Measurements from ENCODE around the gene EDARADD. TPM values are rescaled to one million over a fixed set of nuclear protein-coding genes. Genes with fewer than 3 reads are reported as not detected.

EDARADD gene
- total and polyA plus RNA-seq, 7 experiments from 2014 or later: 0.38 to 6.6 (median 0.73) TPM; not detected in 2

DNA sequence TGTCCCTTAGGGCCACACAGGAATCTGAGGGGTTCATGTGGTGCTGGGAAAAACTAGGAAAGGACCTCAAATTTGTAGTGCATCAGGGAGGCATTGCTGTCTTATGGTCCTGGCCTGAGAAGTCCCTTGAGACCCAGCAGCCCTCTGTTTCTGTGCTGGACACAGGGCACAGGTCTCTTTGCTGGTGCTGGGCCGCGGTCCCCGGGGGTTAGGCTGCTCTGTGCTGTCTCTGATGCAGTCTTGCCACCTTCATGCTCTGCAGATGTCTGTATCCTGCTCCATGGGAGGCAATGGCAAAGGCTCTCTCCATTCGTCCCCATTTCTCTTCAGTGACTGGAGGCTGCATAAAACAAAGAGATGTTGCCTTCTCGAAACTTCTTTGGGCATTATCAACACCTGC, 13.0 kb downstream of the EDARADD start:
- H3K9me3 ChIP-seq (ENCODE audit: control insufficient read depth in 2 of 3, low read length in 3 of 3): no peaks in the 10 kb centered on the region
- Mint-ChIP-seq H3K9me3 (no peaks in the 10 kb centered on the region), H3K4me1 (peaks cover 0 to 2% (median 0%) of the 10 kb centered on the region in 7 donors), H3K4me3 (no peak overlapping the region), H3K36me3 (no peaks in the 10 kb centered on the region), H3K27me3 (no peaks in the 10 kb centered on the region), H3K27ac (no peak overlapping the region)
- ChIA-PET POLR2A (no interaction called here), CTCF (no interaction called here)
- no peak for ATAC-seq
- no peaks in the 10 kb centered on the region for H3K27me3 ChIP-seq (ENCODE audit: control insufficient read depth in 2 of 2, insufficient read depth in 2 of 2, low read length in 2 of 2)
- no peaks in the 10 kb centered on the region for H3K36me3 ChIP-seq (ENCODE audit: control insufficient read depth in 2 of 3, insufficient read depth in 3 of 3, low read length in 3 of 3)
- intact Hi-C loops (cut with micrococcal nuclease): no loop called here
- H3K27ac ChIP-seq (ENCODE audit: low read depth, low read length): no peak overlapping the region
- no peak overlapping the region for H3K4me3 ChIP-seq (ENCODE audit: low read length)
- no peak for DNase-seq
- no peaks in the 10 kb centered on the region for H3K4me1 ChIP-seq (ENCODE audit: control insufficient read depth in 2 of 2, insufficient read depth in 2 of 2, low read length in 2 of 2)

- H3K27me3 ChIP-seq (ENCODE audit: control insufficient read depth in 2 of 2, insufficient read depth in 2 of 2, low read length in 2 of 2): no peaks in the 10 kb centered on the region
- ATAC-seq: no peak
- Mint-ChIP-seq H3K4me1 (peaks cover 8 to 17% (median 10%) of the 10 kb centered on the region in 7 donors), H3K9me3 (peaks cover 0 to 3% (median 0%) of the 10 kb centered on the region in 11 donors), H3K4me3 (no peak overlapping the region), H3K27me3 (no peaks in the 10 kb centered on the region), H3K36me3 (peaks cover 0 to 2% (median 0%) of the 10 kb centered on the region in 5 donors), H3K27ac (peak overlapping the region in 3 of 9 donors; percentile 19 to 68 (median 23))
- no peak for DNase-seq
- no peak overlapping the region for H3K4me3 ChIP-seq (ENCODE audit: low read length)
- H3K4me1 ChIP-seq (ENCODE audit: control insufficient read depth in 2 of 2, insufficient read depth in 2 of 2, low read length in 2 of 2): peaks cover 11 to 26% of the 10 kb centered on the region in 2 donors
- no peak overlapping the region for H3K27ac ChIP-seq (ENCODE audit: low read depth, low read length)
- CTCF ChIA-PET: no interaction called here
- H3K9me3 ChIP-seq (ENCODE audit: control insufficient read depth in 2 of 3, low read length in 3 of 3): no peaks in the 10 kb centered on the region
- POLR2A ChIA-PET: no interaction called here
- intact Hi-C loops (cut with micrococcal nuclease): no loop called here
- no peaks in the 10 kb centered on the region for H3K36me3 ChIP-seq (ENCODE audit: control insufficient read depth in 2 of 3, insufficient read depth in 3 of 3, low read length in 3 of 3)
Measured at GRCh38 chr1:236413688-236414087, 19.6 kb downstream of the EDARADD start.

DNA sequence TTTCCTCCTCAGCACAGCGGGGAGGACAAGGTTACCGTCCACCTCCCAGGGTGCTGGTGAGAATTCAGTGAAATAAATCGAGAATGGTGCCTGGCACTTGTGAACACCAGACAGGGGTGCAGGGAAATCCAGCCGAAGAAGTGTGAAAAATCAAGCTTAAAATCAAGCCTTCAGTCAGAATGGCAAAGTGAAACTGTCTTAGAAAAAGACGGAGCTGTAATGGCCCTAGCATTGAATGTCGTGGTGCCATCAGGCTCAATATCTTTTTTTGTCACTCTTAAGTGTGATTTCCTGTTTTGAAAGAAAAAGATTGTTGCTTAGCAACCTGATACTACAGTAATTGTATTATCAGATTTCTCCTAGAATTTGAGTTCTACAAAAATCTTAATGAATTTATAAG, 22.1 kb downstream of the EDARADD start:
- Histone ChIP-seq H3K4me1 (ENCODE audit: control insufficient read depth in 2 of 2, insufficient read depth in 2 of 2, low read length in 2 of 2) (peaks cover 11 to 26% of the 10 kb centered on the region in 2 donors), H3K27ac (ENCODE audit: low read depth, low read length) (peak overlapping the region; percentile 52), H3K4me3 (ENCODE audit: low read length) (peak overlapping the region; percentile 41), H3K36me3 (ENCODE audit: control insufficient read depth in 2 of 3, insufficient read depth in 3 of 3, low read length in 3 of 3) (no peaks in the 10 kb centered on the region), H3K9me3 (ENCODE audit: control insufficient read depth in 2 of 3, low read length in 3 of 3) (no peaks in the 10 kb centered on the region), H3K27me3 (ENCODE audit: control insufficient read depth in 2 of 2, insufficient read depth in 2 of 2, low read length in 2 of 2) (no peaks in the 10 kb centered on the region)
- H3K9me3 Mint-ChIP-seq: peaks cover 0 to 3% (median 0%) of the 10 kb centered on the region in 11 donors
- DNase-seq (peak in 8 of 9 donors; percentile 13 to 75 (median 55)), ATAC-seq (peak; percentile 94)
- H3K4me3 Mint-ChIP-seq: peak overlapping the region; percentile 13 to 77 (median 62)
- H3K36me3 Mint-ChIP-seq: peaks cover 0 to 4% (median 0%) of the 10 kb centered on the region in 5 donors
- ChIA-PET CTCF (no interaction called here), POLR2A (no interaction called here)
- peaks cover 8 to 17% (median 10%) of the 10 kb centered on the region in 7 donors for H3K4me1 Mint-ChIP-seq
- intact Hi-C loops (cut with micrococcal nuclease): loop anchor here (1.0 to 5.0 kb wide), 5 partner anchors 9 to 381 kb away; partner anchors contain the start of genes EDARADD (in 1 of the 2), LGALS8 (in 1 of the 2) and MTR (in 1 of the 2)
- H3K27me3 Mint-ChIP-seq: no peaks in the 10 kb centered on the region
- H3K27ac Mint-ChIP-seq: peak overlapping the region; percentile 73 to 95 (median 81)

GRCh38 chr1:236417336-236417735, 23.2 kb downstream of the EDARADD start:
- Mint-ChIP-seq H3K9me3 (peaks cover 0 to 3% (median 0%) of the 10 kb centered on the region in 11 donors), H3K4me3 (no peak overlapping the region), H3K27me3 (no peaks in the 10 kb centered on the region), H3K4me1 (peaks cover 8 to 17% (median 11%) of the 10 kb centered on the region in 7 donors), H3K36me3 (peaks cover 0 to 4% (median 0%) of the 10 kb centered on the region in 5 donors), H3K27ac (peak overlapping the region in 5 of 9 donors; percentile 8 to 41 (median 20))
- ATAC-seq (peak; percentile 5), DNase-seq (no peak)
- Histone ChIP-seq H3K4me1 (ENCODE audit: control insufficient read depth in 2 of 2, insufficient read depth in 2 of 2, low read length in 2 of 2) (peaks cover 11 to 26% of the 10 kb centered on the region in 2 donors), H3K27ac (ENCODE audit: low read depth, low read length) (no peak overlapping the region), H3K9me3 (ENCODE audit: control insufficient read depth in 2 of 3, low read length in 3 of 3) (no peaks in the 10 kb centered on the region), H3K27me3 (ENCODE audit: control insufficient read depth in 2 of 2, insufficient read depth in 2 of 2, low read length in 2 of 2) (no peaks in the 10 kb centered on the region), H3K4me3 (ENCODE audit: low read length) (no peak overlapping the region), H3K36me3 (ENCODE audit: control insufficient read depth in 2 of 3, insufficient read depth in 3 of 3, low read length in 3 of 3) (no peaks in the 10 kb centered on the region)
- CTCF ChIA-PET: no interaction called here
- POLR2A ChIA-PET: no interaction called here
- intact Hi-C loops (cut with micrococcal nuclease): loop anchor here (2.0 to 5.0 kb wide), 3 partner anchors 105 to 380 kb away; partner anchors contain the start of genes LGALS8 (in 1 of the 2) and MTR (in 1 of the 2)

DNA sequence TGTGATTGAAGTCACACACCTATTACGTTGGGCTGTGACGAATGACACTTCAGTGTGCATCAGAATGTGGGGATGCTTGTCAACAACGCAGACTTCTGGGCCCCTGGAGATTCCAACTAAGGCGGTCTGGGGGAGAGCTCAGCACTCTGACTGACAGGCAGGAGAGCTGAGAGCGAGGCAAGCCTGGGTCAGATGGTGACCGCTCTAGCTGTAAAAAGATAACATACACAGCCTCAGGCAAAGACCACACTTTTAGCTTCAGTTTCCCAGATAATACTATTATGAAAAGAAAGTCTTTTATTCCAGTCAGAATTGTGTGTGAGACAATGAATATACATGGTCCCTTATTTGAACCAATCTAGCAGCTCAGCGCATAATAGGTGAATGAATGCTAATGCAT, 25.4 kb downstream of the EDARADD start:
- H3K9me3 Mint-ChIP-seq: peaks cover 0 to 3% (median 0%) of the 10 kb centered on the region in 11 donors

DNA sequence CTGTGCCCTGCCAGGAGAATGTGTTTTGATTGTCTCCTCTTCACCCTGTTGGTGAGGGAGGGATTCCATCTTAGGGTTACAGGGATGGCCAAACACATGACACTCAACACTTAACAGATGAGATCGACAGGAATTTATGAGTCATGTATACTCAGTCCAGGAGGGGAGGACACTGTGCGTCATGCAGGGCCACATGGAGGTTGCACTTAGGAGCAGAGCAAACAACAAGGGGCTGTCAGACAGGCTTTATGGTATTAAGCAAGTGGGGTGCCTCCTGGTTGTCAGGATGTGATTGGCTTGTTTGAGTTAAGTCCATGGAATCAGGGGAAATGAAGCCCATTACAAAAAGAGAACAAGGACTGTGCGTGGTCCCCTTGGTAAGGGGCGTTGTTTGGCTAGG, 26.9 kb downstream of the EDARADD start:
- ATAC-seq: no peak

More for the DNA sequence above, 25.4 kb downstream of the EDARADD start:
- H3K4me1 Mint-ChIP-seq: peaks cover 7 to 19% (median 11%) of the 10 kb centered on the region in 7 donors
- ATAC-seq (no peak), DNase-seq (no peak)
- Histone ChIP-seq H3K27ac (ENCODE audit: low read depth, low read length) (no peak overlapping the region), H3K9me3 (ENCODE audit: control insufficient read depth in 2 of 3, low read length in 3 of 3) (no peaks in the 10 kb centered on the region), H3K4me3 (ENCODE audit: low read length) (no peak overlapping the region), H3K36me3 (ENCODE audit: control insufficient read depth in 2 of 3, insufficient read depth in 3 of 3, low read length in 3 of 3) (no peaks in the 10 kb centered on the region), H3K27me3 (ENCODE audit: control insufficient read depth in 2 of 2, insufficient read depth in 2 of 2, low read length in 2 of 2) (no peaks in the 10 kb centered on the region), H3K4me1 (ENCODE audit: control insufficient read depth in 2 of 2, insufficient read depth in 2 of 2, low read length in 2 of 2) (peaks cover 11 to 22% of the 10 kb centered on the region in 2 donors)
- no peak overlapping the region for H3K27ac Mint-ChIP-seq
- peaks cover 0 to 4% (median 0%) of the 10 kb centered on the region in 5 donors for H3K36me3 Mint-ChIP-seq
- peaks cover 0 to 3% (median 0%) of the 10 kb centered on the region in 5 donors for H3K27me3 Mint-ChIP-seq
- no peak overlapping the region for H3K4me3 Mint-ChIP-seq
- ChIA-PET POLR2A (no interaction called here), CTCF (no interaction called here)
- intact Hi-C loops (cut with micrococcal nuclease): loop anchor here (5.0 kb wide), 2 partner anchors 103 to 378 kb away; partner anchors contain the start of genes LGALS8 (in 1 of the 2) and MTR (in 1 of the 2)

More for the DNA sequence above, 26.9 kb downstream of the EDARADD start:
- Mint-ChIP-seq H3K4me3 (no peak overlapping the region), H3K9me3 (peaks cover 0 to 2% (median 0%) of the 10 kb centered on the region in 11 donors), H3K27me3 (peaks cover 0 to 3% (median 0%) of the 10 kb centered on the region in 5 donors), H3K36me3 (peaks cover 0 to 2% (median 0%) of the 10 kb centered on the region in 5 donors), H3K27ac (no peak overlapping the region), H3K4me1 (peaks cover 3 to 23% (median 7%) of the 10 kb centered on the region in 7 donors)
- intact Hi-C loops (cut with micrococcal nuclease): no loop called here
- POLR2A ChIA-PET: no interaction called here
- CTCF ChIA-PET: no interaction called here
- Histone ChIP-seq H3K27me3 (ENCODE audit: control insufficient read depth in 2 of 2, insufficient read depth in 2 of 2, low read length in 2 of 2) (no peaks in the 10 kb centered on the region), H3K4me1 (ENCODE audit: control insufficient read depth in 2 of 2, insufficient read depth in 2 of 2, low read length in 2 of 2) (peaks cover 8 to 11% of the 10 kb centered on the region in 2 donors), H3K36me3 (ENCODE audit: control insufficient read depth in 2 of 3, insufficient read depth in 3 of 3, low read length in 3 of 3) (no peaks in the 10 kb centered on the region), H3K27ac (ENCODE audit: low read depth, low read length) (no peak overlapping the region), H3K4me3 (ENCODE audit: low read length) (no peak overlapping the region), H3K9me3 (ENCODE audit: control insufficient read depth in 2 of 3, low read length in 3 of 3) (no peaks in the 10 kb centered on the region)
- no peak for DNase-seq
